NT2/D1 (cell line): ENCODE measurements around the gene CNPY2.

Source experiments
- YY1 ChIP-seq: IDR thresholded peaks from 2 replicates; pipeline ENCODE4 v1.6.1; 2011; ENCODE audit not compliant: insufficient read length, insufficient read depth
- ZNF274 ChIP-seq: IDR thresholded peaks from 2 replicates; pipeline ENCODE4 v1.6.1; 2011; ENCODE audit warnings: mild to moderate bottlenecking, low read depth, low read length

DNA sequence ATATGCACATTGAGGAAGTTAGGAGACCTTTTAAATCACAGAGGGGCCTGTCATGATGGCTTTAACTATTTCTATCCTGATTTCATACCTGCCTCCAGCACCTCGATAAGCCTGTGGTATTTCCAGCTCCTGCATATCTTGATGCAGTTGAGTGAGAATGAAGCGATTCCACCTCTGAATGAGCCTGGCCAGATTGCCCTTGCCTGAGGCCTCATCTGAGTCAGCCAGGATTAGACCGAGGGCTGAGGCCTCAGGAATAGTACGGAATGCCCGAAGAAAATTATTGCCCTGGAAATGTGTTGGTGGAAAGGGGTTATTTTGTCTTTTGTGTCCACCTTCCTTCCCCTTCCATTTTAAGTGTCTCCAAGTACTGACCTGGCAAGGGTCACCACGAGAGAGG is 8.4 kb upstream of the CNPY2 start:
- TF ChIP-seq ZNF274 (no peak), YY1 (no peak)
